Bronchial epithelial cell (primary cell): Measurements from ENCODE around the gene FRY. TPM values are rescaled to one million over a fixed set of nuclear protein-coding genes. Genes with fewer than 3 reads are reported as not detected.
A peak's percentile ranks its signal among the peaks of the same experiment; 100 is the strongest.

Source experiments
- DNase-seq: peaks from one replicate; pipeline ENCODE4 v3.0.0-alpha.2; 2010; ENCODE audit warnings: low read depth
- FAIRE-seq: peaks from 2 replicates; lab custom pipeline; 2011; peaks lifted over from hg19 to GRCh38; lab: Jason Lieb, UNC
- H3K27me3 ChIP-seq: 2 replicates; pipeline ENCODE4 v1.5.1; 2011; ENCODE audit warnings: low read length; ENCODE audit not compliant: control insufficient read depth, insufficient read depth
- H3K36me3 ChIP-seq: 2 replicates; pipeline ENCODE4 v1.5.1; 2011; ENCODE audit warnings: low read length; ENCODE audit not compliant: control insufficient read depth, insufficient read depth
- H3K4me3 ChIP-seq: 2 replicates; pipeline ENCODE4 v1.5.1; 2011; ENCODE audit warnings: mild to moderate bottlenecking, low read depth, low read length, control low read depth
- CTCF ChIP-seq: IDR thresholded peaks from 2 replicates; pipeline ENCODE4 v1.5.1; 2011; ENCODE audit warnings: mild to moderate bottlenecking, moderate library complexity, low read length, control low read depth, inconsistent platforms; ENCODE audit not compliant: insufficient read depth, severe bottlenecking
- total RNA-seq: library from RNA; depleted of rRNA; stranded (reverse); fragments of >200 nt; gene quantifications from 2 replicates; pipeline ENCODE4 v1.2.1, GENCODE V29; 2014

The FRY gene
- total RNA-seq, 1 donor from 2014 or later = 0.79 TPM

- Histone ChIP-seq H3K27me3 (no peaks in the 10 kb centered on the region), H3K36me3 (no peaks in the 10 kb centered on the region), H3K4me3 (no peak overlapping the region)
- DNase-seq (no peak), FAIRE-seq (no peak)
- no peak for TF ChIP-seq CTCF
Measured at GRCh38 chr13:32107474-32107873, 75.9 kb downstream of the FRY start.

- Histone ChIP-seq H3K36me3 (no peaks in the 10 kb centered on the region), H3K27me3 (no peaks in the 10 kb centered on the region), H3K4me3 (no peak overlapping the region)
- TF ChIP-seq CTCF = no peak
- no peak for FAIRE-seq
- DNase-seq = no peak
Measured at GRCh38 chr13:32107973-32108372, 76.4 kb downstream of the FRY start.

GRCh38 chr13:32113532-32113931 is 82.0 kb downstream of the FRY start:
- Histone ChIP-seq H3K36me3 (no peaks in the 10 kb centered on the region), H3K27me3 (no peaks in the 10 kb centered on the region), H3K4me3 (no peak overlapping the region)
- FAIRE-seq (peak; percentile 7), DNase-seq (no peak)
- no peak for TF ChIP-seq CTCF

GRCh38 chr13:32114284-32114950 is 82.8 kb downstream of the FRY start:
- Histone ChIP-seq H3K36me3 (no peaks in the 10 kb centered on the region), H3K27me3 (no peaks in the 10 kb centered on the region), H3K4me3 (no peak overlapping the region)
- DNase-seq = no peak
- FAIRE-seq = no peak
- TF ChIP-seq CTCF = no peak

GRCh38 chr13:32115066-32115465 is 83.5 kb downstream of the FRY start:
- H3K36me3 ChIP-seq = no peaks in the 10 kb centered on the region
- no peak overlapping the region for H3K4me3 ChIP-seq
- no peaks in the 10 kb centered on the region for H3K27me3 ChIP-seq
- DNase-seq (no peak), FAIRE-seq (no peak)
- TF ChIP-seq CTCF = no peak

GRCh38 chr13:32116210-32116609 is 84.6 kb downstream of the FRY start:
- TF ChIP-seq CTCF = no peak
- DNase-seq (no peak), FAIRE-seq (no peak)
- H3K36me3 ChIP-seq = no peaks in the 10 kb centered on the region
- H3K27me3 ChIP-seq = no peaks in the 10 kb centered on the region
- no peak overlapping the region for H3K4me3 ChIP-seq
